Mucosa of rectum (tissue), 2 donors: Measurements from ENCODE around the gene DYNLT1.
"Not testable (repeated sequence)": the region's sequence is repeated elsewhere in the genome, so short reads cannot be mapped to it uniquely, and the experiment has no call there.

Experiments used
- H3K27ac ChIP-seq, 2 donors: one replicate each; pipeline ENCODE4 v1.7.0; 2013; ENCODE audit warnings: inconsistent platforms in 2 of 2, low read depth in 2 of 2, low read length in 2 of 2
- H3K27me3 ChIP-seq, 2 donors: one replicate each; pipeline ENCODE4 v1.7.0; 2013; ENCODE audit warnings: low read length in 2 of 2; ENCODE audit not compliant: control insufficient read depth in 2 of 2, insufficient read depth in 2 of 2
- H3K36me3 ChIP-seq, 2 donors: one replicate each; pipeline ENCODE4 v1.7.0; 2013; ENCODE audit warnings: low read length in 2 of 2; ENCODE audit not compliant: control insufficient read depth in 2 of 2, insufficient read depth in 2 of 2
- H3K4me1 ChIP-seq, 2 donors: one replicate each; pipeline ENCODE4 v1.7.0; 2013; ENCODE audit warnings: low read length in 2 of 2, mild to moderate bottlenecking in 1 of 2; ENCODE audit not compliant: control insufficient read depth in 2 of 2, insufficient read depth in 2 of 2
- H3K4me3 ChIP-seq, 2 donors: one replicate each; pipeline ENCODE4 v1.7.0; 2013; ENCODE audit warnings: low read length in 2 of 2
- H3K9ac ChIP-seq, 2 donors: one replicate each; pipeline ENCODE4 v1.7.0; 2013; ENCODE audit warnings: low read length in 2 of 2, low read depth in 1 of 2, mild to moderate bottlenecking in 1 of 2
- H3K9me3 ChIP-seq, 2 donors: one replicate each; pipeline ENCODE4 v1.7.0; 2013; ENCODE audit warnings: low read length in 2 of 2; ENCODE audit not compliant: control insufficient read depth in 2 of 2
- donor health status: healthy.
- donor health status: Normal muscosa, but diverticular disease.

The DYNLT1 gene

DNA sequence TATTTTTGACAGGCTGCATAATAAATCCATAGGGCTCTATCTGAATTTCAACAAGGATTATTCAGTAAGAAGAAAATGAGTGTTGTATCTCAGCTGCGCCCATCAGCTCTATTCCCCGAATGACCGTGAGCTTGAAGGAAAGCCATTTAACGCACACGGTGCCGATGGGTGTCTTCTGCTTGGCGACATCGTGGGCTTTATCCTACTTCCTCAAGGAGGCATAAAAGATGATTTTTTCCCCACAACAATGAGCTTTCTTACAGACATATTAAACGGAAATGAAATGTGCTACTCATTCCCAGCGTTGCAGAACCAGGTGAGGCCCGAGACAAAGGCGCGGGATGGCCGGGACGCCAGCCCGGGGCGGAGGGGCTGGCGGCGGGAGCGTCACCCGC is 710 bp downstream of the DYNLT1 start:
- peak overlapping the region; percentile 94 to 99 for H3K9ac ChIP-seq
- peaks cover 15 to 17% of the 10 kb centered on the region in 2 donors for H3K4me1 ChIP-seq
- H3K9me3 ChIP-seq = no peaks in the 10 kb centered on the region
- peaks cover 0 to 5% of the 10 kb centered on the region in 2 donors for H3K36me3 ChIP-seq
- peak overlapping the region; percentile 83 to 97 for H3K4me3 ChIP-seq
- H3K27ac ChIP-seq = peak overlapping the region; percentile 98 to 99
- no peaks in the 10 kb centered on the region for H3K27me3 ChIP-seq

- Histone ChIP-seq H3K9me3 (no peaks in the 10 kb centered on the region), H3K36me3 (peaks cover 5 to 9% of the 10 kb centered on the region in 2 donors), H3K9ac (no peak overlapping the region), H3K4me1 (peaks cover 15 to 17% of the 10 kb centered on the region in 2 donors), H3K27me3 (no peaks in the 10 kb centered on the region), H3K27ac (peak overlapping the region in 1 of 2 donors; percentile 9), H3K4me3 (no peak overlapping the region)
Measured at GRCh38 chr6:158642097-158642601, 2.4 kb downstream of the DYNLT1 start.

GRCh38 chr6:158640519-158640918 is 4.0 kb downstream of the DYNLT1 start:
- Histone ChIP-seq H3K27ac (no peak overlapping the region), H3K27me3 (no peaks in the 10 kb centered on the region), H3K36me3 (peaks cover 14 to 21% of the 10 kb centered on the region in 2 donors), H3K9ac (no peak overlapping the region), H3K9me3 (no peaks in the 10 kb centered on the region), H3K4me1 (peaks cover 15 to 17% of the 10 kb centered on the region in 2 donors), H3K4me3 (no peak overlapping the region)

DNA sequence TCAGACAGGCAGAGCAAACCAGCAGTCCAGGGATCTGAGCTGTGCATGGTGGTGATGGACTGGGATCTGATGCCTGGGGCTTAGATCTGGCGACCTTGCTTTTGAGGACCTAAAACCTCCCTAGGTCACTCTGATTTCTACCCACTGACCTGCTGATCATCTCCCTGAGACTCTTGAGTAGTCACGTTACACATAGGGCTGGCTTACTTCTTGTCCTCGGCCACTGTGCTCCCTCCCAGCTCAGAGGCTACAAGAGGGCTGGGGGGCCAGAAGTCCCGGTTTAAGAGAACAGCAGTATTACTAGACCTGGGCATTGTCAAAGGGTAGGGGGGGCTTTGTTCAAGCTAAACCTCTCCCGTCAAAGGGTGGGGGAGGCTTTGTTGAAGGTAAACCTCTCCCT is 5.5 kb downstream of the DYNLT1 start:
- Histone ChIP-seq H3K36me3 (peaks cover 17 to 25% of the 10 kb centered on the region in 2 donors), H3K4me1 (peaks cover 10 to 14% of the 10 kb centered on the region in 2 donors), H3K9me3 (no peaks in the 10 kb centered on the region), H3K27me3 (no peaks in the 10 kb centered on the region), H3K27ac (no peak overlapping the region), H3K4me3 (no peak overlapping the region), H3K9ac (no peak overlapping the region)

- no peak overlapping the region for H3K9ac ChIP-seq
- no peak overlapping the region for H3K4me3 ChIP-seq
- H3K9me3 ChIP-seq = no peaks in the 10 kb centered on the region
- peaks cover 10 to 14% of the 10 kb centered on the region in 2 donors for H3K4me1 ChIP-seq
- H3K27me3 ChIP-seq = no peaks in the 10 kb centered on the region
- H3K36me3 ChIP-seq = peaks cover 17 to 25% of the 10 kb centered on the region in 2 donors
- no peak overlapping the region for H3K27ac ChIP-seq
Measured at GRCh38 chr6:158638324-158638854, 6.2 kb downstream of the DYNLT1 start.

DNA sequence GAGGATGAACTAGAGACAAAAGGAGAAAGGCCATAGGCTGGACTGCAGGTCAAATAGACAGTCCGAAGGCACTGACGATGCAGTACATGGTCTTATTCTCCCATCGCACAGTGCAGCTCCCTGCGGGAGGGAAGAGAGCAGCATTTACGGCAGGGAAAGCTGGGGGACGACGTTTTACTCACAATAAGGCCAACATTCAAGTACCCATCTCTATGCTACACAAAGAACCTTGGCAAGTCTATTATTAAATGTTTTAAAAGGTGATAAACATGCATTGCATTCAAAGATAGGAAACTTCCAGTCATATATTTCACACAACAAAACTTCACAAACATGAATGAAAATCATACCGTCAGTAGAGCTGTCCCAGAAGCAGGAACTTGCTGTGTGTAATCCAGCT is 7.8 kb downstream of the DYNLT1 start:
- H3K27ac ChIP-seq = no peak overlapping the region
- H3K36me3 ChIP-seq = peaks cover 25 to 36% of the 10 kb centered on the region in 2 donors
- no peaks in the 10 kb centered on the region for H3K9me3 ChIP-seq
- H3K27me3 ChIP-seq = no peaks in the 10 kb centered on the region
- H3K4me3 ChIP-seq = no peak overlapping the region
- peaks cover 4 to 8% of the 10 kb centered on the region in 2 donors for H3K4me1 ChIP-seq
- no peak overlapping the region for H3K9ac ChIP-seq

DNA sequence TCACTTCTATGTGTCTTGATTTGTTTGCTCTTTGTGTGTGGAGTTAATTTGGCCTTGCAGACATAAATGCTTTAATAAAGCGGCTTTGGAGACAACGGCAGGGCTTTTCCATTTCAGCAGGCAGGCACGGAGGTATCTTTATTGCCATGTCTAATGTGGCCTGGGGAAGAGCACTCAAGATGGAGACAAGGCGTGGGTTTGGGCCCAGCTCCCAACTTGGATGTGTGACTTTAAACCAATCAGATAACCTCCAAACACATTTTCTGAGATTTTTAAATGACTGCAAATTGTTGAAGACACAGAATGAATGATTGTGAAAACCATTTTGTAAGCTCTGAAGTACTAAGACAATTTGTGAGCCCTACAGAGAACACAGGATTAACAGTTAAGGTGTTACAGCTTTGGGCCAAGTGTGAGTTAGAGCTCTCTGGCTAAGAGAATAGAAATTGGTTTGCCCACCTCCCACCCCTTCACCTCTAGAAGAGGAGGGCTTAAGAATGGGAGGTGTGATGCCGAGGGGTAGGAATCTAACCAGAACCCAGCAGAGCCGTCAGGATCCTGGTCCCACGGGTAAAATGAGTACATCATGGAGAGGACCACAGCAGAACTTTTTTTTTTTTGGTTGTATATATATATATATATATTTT is 9.0 kb downstream of the DYNLT1 start:
- Histone ChIP-seq H3K4me1 (peaks cover 16 to 20% of the 10 kb centered on the region in 2 donors), H3K9ac (no peak overlapping the region), H3K27me3 (no peaks in the 10 kb centered on the region), H3K27ac (no peak overlapping the region), H3K9me3 (no peaks in the 10 kb centered on the region), H3K4me3 (no peak overlapping the region), H3K36me3 (peaks cover 25 to 35% of the 10 kb centered on the region in 2 donors)

DNA sequence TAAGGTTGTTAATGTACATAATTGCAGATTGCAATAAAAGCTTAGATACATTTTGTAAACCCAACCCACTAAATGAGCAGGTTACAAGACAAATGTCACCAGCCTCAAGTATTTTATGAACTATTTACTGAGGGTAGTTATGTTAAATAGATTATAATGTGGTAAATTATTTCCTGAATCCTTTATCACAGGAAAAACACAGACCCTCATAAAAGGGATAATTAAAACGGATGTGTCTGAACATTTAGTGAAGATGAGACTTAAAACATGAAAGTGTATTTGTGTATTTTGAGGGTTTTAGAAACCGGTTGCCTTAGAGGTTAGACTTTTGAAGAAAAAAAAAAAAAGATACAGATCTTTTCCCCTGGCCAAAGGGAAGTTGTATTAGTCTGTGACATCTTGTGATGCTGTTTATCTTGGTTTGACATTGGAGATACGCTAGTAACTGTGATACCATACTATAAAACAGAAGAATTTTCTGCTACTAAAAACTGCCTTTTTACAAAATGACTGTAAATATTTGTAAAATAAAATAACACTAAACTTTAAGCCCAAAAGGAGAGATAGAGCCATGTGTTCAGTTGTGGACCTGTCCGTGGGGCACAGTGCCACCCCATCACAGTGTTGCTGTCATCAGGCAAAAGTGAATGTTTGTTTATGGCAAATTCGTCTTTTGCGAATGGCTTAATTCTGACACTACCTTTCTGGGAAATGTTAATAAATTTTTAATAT is 9.7 kb downstream of the DYNLT1 start:
- Histone ChIP-seq H3K4me3 (no peak overlapping the region), H3K4me1 (peaks cover 19 to 25% of the 10 kb centered on the region in 2 donors), H3K9me3 (no peaks in the 10 kb centered on the region), H3K9ac (peak overlapping the region in 1 of 2 donors; percentile 25), H3K27me3 (no peaks in the 10 kb centered on the region), H3K36me3 (peaks cover 25 to 34% of the 10 kb centered on the region in 2 donors), H3K27ac (no peak overlapping the region)

DNA sequence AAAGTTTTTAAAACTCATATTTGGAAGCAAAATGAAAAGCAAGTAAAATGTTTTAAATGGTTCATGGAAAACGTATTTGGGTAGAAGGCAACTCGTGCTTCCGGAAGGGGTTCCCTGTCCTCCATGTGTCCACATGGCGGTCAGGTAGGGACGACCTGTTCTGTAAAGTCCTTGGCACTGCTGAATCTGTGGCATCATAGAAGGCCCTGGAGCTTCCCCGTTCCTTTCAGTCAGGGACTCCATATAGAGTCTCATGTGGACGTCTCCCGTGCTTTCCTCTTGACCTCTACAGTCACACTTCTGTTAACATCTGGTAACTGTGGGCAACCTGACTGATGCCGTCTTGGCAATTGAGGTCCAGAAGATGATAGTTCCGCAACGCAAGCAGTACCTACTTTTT is 11.4 kb downstream of the DYNLT1 start:
- H3K27ac ChIP-seq = no peak overlapping the region
- H3K27me3 ChIP-seq = no peaks in the 10 kb centered on the region
- no peaks in the 10 kb centered on the region for H3K9me3 ChIP-seq
- H3K36me3 ChIP-seq = peaks cover 33 to 39% of the 10 kb centered on the region in 2 donors
- H3K9ac ChIP-seq = no peak overlapping the region
- H3K4me3 ChIP-seq = no peak overlapping the region
- peaks cover 19 to 25% of the 10 kb centered on the region in 2 donors for H3K4me1 ChIP-seq

- H3K4me1 ChIP-seq = peaks cover 19 to 25% of the 10 kb centered on the region in 2 donors
- H3K36me3 ChIP-seq = peaks cover 37 to 44% of the 10 kb centered on the region in 2 donors
- not testable (repeated sequence) for H3K4me3 ChIP-seq, H3K27me3 ChIP-seq, H3K9me3 ChIP-seq
- peak overlapping the region; percentile 84 to 87 for H3K27ac ChIP-seq
- H3K9ac ChIP-seq = peak overlapping the region in 1 of 2 donors; percentile 49
Measured at GRCh38 chr6:158632538-158633119, 11.9 kb downstream of the DYNLT1 start.
